ENCODE measurements around the gene SLFN14. TPM values are rescaled to one million over a fixed set of nuclear protein-coding genes. Genes with fewer than 3 reads are reported as not detected.

SLFN14 gene
- total and polyA plus RNA-seq, 2 experiments from 2014 or later, result 0.12 to 0.21 TPM

DNA sequence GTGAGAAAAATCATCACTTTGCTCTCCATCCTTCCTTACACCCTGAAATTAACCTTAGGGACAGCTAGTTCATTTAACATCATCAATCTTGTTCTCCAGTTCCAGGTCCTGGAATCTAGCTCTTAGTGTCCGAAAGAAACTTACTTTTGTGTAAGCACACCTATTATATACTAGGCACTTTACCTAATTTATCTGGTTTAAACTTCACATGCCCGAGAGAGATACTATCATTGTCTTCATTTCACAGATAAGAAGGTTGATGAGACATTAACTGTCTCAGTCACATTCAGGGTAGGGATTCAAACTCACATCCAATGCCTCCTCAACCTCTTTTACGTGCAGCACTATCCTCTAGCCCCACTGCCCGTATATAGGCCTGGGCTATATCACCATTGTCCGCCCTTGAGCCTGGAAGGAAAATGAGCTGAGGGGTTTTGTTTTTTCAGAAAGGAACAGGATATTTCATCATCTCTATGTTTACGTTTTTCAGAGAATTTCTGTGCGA, 26.0 kb upstream of the SLFN14 start:
- Histone ChIP-seq H3K9me3 (ENCODE audit: low read depth) (no peaks in the 10 kb centered on the region), H3K27ac (peak overlapping the region; percentile 92), H3K4me1 (ENCODE audit: low read depth) (peaks cover 10% of the 10 kb centered on the region), H3K27me3 (peaks cover 27% of the 10 kb centered on the region), H3K4me3 (peak overlapping the region; percentile 86), H3K36me3 (no peaks in the 10 kb centered on the region)
- DNase-seq (ENCODE audit: low read depth in 1 of 2, low spot score in 1 of 2), result no peak
- TF ChIP-seq, protein P1, sequence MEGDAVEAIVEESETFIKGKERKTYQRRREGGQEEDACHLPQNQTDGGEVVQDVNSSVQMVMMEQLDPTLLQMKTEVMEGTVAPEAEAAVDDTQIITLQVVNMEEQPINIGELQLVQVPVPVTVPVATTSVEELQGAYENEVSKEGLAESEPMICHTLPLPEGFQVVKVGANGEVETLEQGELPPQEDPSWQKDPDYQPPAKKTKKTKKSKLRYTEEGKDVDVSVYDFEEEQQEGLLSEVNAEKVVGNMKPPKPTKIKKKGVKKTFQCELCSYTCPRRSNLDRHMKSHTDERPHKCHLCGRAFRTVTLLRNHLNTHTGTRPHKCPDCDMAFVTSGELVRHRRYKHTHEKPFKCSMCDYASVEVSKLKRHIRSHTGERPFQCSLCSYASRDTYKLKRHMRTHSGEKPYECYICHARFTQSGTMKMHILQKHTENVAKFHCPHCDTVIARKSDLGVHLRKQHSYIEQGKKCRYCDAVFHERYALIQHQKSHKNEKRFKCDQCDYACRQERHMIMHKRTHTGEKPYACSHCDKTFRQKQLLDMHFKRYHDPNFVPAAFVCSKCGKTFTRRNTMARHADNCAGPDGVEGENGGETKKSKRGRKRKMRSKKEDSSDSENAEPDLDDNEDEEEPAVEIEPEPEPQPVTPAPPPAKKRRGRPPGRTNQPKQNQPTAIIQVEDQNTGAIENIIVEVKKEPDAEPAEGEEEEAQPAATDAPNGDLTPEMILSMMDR (IDR thresholded peaks at IDR 0.05; ENCODE audit: low read depth, low read length), result no peak

DNA sequence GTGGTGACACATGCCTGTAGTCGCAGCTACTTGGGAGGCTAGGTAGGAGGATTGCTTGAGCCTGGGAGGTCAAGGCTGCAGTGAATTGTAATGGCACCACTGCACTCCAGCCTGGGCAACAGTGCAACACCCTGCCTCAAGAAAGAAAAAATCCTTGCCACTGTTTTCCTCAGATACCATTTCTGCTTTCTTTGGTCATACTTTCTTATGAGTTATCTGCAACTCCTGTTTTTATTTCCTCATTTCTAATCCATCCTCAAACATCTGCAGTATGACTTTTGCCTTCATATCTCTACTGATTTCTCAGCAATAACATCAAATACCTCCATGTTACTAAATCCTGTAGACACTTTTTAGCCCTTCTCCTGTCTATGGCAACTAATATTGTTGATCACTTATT, 23.4 kb upstream of the SLFN14 start:
- Histone ChIP-seq H3K4me1 (ENCODE audit: low read depth) (peaks cover 13% of the 10 kb centered on the region), H3K9me3 (ENCODE audit: low read depth) (no peaks in the 10 kb centered on the region), H3K27me3 (peaks cover 27% of the 10 kb centered on the region), H3K27ac (no peak overlapping the region), H3K4me3 (no peak overlapping the region), H3K36me3 (no peaks in the 10 kb centered on the region)
- DNase-seq (ENCODE audit: low read depth in 1 of 2, low spot score in 1 of 2), result no peak
- TF ChIP-seq, protein P1 (IDR thresholded peaks at IDR 0.05; ENCODE audit: low read depth, low read length), result no peak

DNA sequence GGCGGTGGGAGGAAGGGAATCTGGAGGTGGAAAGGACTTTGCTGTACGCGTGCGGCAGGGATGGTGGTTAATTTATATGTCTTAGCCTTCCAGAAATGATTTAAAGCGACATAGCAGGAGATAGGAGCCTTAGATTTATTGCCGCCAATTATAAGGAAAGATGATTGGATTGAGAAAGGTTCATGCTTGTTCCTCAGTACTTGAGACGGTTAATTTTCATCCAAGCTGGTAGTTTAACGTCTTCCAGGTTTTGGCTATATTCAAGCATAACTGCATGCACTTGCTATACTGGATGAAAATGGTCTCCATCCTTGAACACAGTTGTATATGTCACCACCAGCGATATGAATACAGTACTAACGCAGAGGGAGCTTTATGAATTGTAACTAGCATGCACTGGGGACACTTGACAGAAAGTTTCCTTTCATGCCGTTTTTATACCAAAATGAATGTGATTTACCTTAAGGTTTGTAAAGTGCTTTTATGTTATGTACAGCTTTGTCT, 18.4 kb upstream of the SLFN14 start:
- H3K9me3 ChIP-seq (ENCODE audit: low read depth), result no peaks in the 10 kb centered on the region
- TF ChIP-seq, protein P1 (IDR thresholded peaks at IDR 0.05; ENCODE audit: low read depth, low read length), result no peak
- no peak for DNase-seq (ENCODE audit: low read depth in 1 of 2, low spot score in 1 of 2)
- H3K27me3 ChIP-seq, result peaks cover 13% of the 10 kb centered on the region
- peaks cover 14% of the 10 kb centered on the region for H3K36me3 ChIP-seq
- peak overlapping the region; percentile 44 for H3K4me3 ChIP-seq
- peak overlapping the region; percentile 89 for H3K27ac ChIP-seq
- H3K4me1 ChIP-seq (ENCODE audit: low read depth), result peaks cover 10% of the 10 kb centered on the region

DNA sequence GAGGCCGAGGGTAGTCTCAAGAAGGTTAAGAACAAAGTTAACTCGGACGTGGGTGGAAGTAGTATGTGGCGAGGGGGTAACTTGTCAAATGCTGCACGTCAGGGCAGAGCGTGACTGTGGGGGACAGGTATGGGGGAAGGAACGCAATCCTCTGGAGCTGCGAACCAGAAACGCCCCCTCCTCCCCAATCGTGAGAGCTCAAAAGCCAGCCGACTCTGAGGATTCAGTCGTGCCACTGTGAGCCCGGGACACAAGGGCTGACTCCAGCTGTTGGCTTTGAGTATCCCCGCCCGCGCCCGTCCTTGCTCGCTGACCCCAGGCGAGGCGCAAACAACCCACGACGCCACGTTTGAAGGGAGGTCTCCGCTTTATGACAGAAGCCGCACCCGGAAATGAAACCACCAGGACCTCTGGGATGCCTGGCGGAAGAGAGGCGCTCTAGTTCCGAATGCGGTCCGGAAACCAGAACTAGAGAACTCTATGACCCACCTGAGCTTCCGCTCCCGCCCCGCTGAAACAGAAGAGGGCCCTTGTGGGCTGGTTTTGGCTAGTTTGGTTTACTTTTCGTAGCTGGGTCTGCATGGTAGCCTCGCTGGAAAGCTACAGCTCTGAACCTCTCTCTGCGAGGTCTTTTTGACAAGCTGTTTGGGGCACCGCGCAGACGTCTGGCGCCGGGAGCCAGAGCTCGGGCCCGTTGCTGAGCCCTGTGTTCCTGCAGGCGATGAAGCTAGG, 17.7 kb upstream of the SLFN14 start, which contains the start of gene PEX12:
Gene PEX12 (minus strand): TSS at position 375 of the 732 bp plus-strand sequence. CDS start 550 bp downstream, outside the sequence.
- H3K4me1 ChIP-seq (ENCODE audit: low read depth), result peaks cover 10% of the 10 kb centered on the region
- H3K27me3 ChIP-seq, result peaks cover 7% of the 10 kb centered on the region
- H3K4me3 ChIP-seq, result peak within 1 kb of the TSS; percentile 44
- peak within 1 kb of the TSS; percentile 89 for H3K27ac ChIP-seq
- H3K36me3 ChIP-seq, result peaks cover 18% of the 10 kb centered on the region
- no peaks in the 10 kb centered on the region for H3K9me3 ChIP-seq (ENCODE audit: low read depth)
- TF ChIP-seq, protein P1 (IDR thresholded peaks at IDR 0.05; ENCODE audit: low read depth, low read length), result no peak
- DNase-seq (ENCODE audit: low read depth in 1 of 2, low spot score in 1 of 2), result peak; percentile 89 to 93

DNA sequence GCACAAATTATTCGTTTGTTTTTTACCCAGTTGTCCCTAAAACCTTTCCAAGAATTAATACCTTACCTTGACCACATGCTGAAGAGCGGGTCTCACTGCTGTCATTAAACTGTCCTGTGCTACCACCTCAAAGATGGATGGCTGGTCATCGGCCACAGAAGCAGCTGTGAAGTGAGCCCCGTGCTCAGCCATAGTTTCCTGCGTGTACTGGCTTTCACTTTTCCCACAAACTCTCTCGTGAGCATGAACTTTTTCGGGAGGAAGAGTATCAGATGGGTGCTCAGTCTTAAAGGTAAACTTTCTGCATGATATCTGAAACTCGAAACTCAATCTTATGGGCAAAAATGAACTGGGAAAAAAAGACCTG, 17.2 kb upstream of the SLFN14 start:
- TF ChIP-seq, protein P1 (IDR thresholded peaks at IDR 0.05; ENCODE audit: low read depth, low read length), result no peak
- peak overlapping the region; percentile 89 for H3K27ac ChIP-seq
- peak in 1 of 2 donors; percentile 16 for DNase-seq (ENCODE audit: low read depth in 1 of 2, low spot score in 1 of 2)
- H3K36me3 ChIP-seq, result peaks cover 18% of the 10 kb centered on the region
- H3K4me3 ChIP-seq, result peak overlapping the region; percentile 44
- no peaks in the 10 kb centered on the region for H3K9me3 ChIP-seq (ENCODE audit: low read depth)
- H3K27me3 ChIP-seq, result peaks cover 4% of the 10 kb centered on the region
- peaks cover 10% of the 10 kb centered on the region for H3K4me1 ChIP-seq (ENCODE audit: low read depth)
